ENCODE results near the gene GPER1. TPM values are rescaled to one million over a fixed set of nuclear protein-coding genes. Genes with fewer than 3 reads are reported as not detected.
A peak's percentile ranks its signal among the peaks of the same experiment; 100 is the strongest.

GPER1 gene
- total and polyA plus RNA-seq, 12 donors: 1.9 to 44.1 (median 20.1) TPM

GRCh38 chr7:1052031-1052818 lies 35.7 kb upstream of the GPER1 start:
- Histone ChIP-seq H3K9me3 (replicated peaks in 1 of 3) (no peaks in the 10 kb centered on the region), H3K4me3 (no peak overlapping the region), H3K36me3 (replicated peaks in 1 of 2) (no peaks in the 10 kb centered on the region), H3K27ac (peak overlapping the region in 3 of 5 donors; percentile 35 to 88 (median 73)), H3K27me3 (no peaks in the 10 kb centered on the region), H3K4me1 (replicated peaks in 1 of 2) (peaks cover 0 to 56% of the 10 kb centered on the region in 2 donors)
- DNase-seq: no peak
- WGBS, 4 donors: 64 to 78% (median 72%) methylated on average over 8 to 20 of the region's 20 CpGs
- intact Hi-C loops (cut with DNase I): no loop called here
- TF ChIP-seq CTCF (IDR thresholded peaks at IDR 0.05) (no peak), POLR2A (IDR thresholded peaks at IDR 0.05) (no peak)

GRCh38 chr7:1053002-1053411 lies 34.9 kb upstream of the GPER1 start:
- TF ChIP-seq POLR2A (IDR thresholded peaks at IDR 0.05): no peak
- TF ChIP-seq CTCF (IDR thresholded peaks at IDR 0.05): no peak
- whole genome bisulfite sequencing, 4 donors: 54 to 86% (median 78%) methylated on average over 9 to 17 of the region's 17 CpGs
- peaks cover 0 to 56% of the 10 kb centered on the region in 2 donors for H3K4me1 ChIP-seq (replicated peaks in 1 of 2)
- no peaks in the 10 kb centered on the region for H3K36me3 ChIP-seq (replicated peaks in 1 of 2)
- no peaks in the 10 kb centered on the region for H3K9me3 ChIP-seq (replicated peaks in 1 of 3)
- H3K4me3 ChIP-seq: no peak overlapping the region
- no peaks in the 10 kb centered on the region for H3K27me3 ChIP-seq
- intact Hi-C loops (cut with DNase I): no loop called here
- peak overlapping the region in 3 of 5 donors; percentile 3 to 88 (median 73) for H3K27ac ChIP-seq
- DNase-seq: peak in 4 of 7 donors; percentile 42 to 55 (median 48)

GRCh38 chr7:1053816-1054370 lies 34.0 kb upstream of the GPER1 start:
- no peaks in the 10 kb centered on the region for H3K27me3 ChIP-seq
- WGBS, 4 donors: 87 to 94% (median 88%) methylated on average over 17 of the region's 17 CpGs
- no peaks in the 10 kb centered on the region for H3K36me3 ChIP-seq (replicated peaks in 1 of 2)
- peaks cover 0 to 47% of the 10 kb centered on the region in 2 donors for H3K4me1 ChIP-seq (replicated peaks in 1 of 2)
- no peak for DNase-seq
- H3K27ac ChIP-seq: peak overlapping the region in 2 of 5 donors; percentile 73 to 88
- no peak for TF ChIP-seq POLR2A (IDR thresholded peaks at IDR 0.05)
- no peak for TF ChIP-seq CTCF (IDR thresholded peaks at IDR 0.05)
- no peak overlapping the region for H3K4me3 ChIP-seq
- no peaks in the 10 kb centered on the region for H3K9me3 ChIP-seq (replicated peaks in 1 of 3)
- intact Hi-C loops (cut with DNase I): no loop called here

- WGBS, 4 donors: 71 to 82% (median 75%) methylated on average over 16 to 25 of the region's 25 CpGs
- DNase-seq: no peak
- Histone ChIP-seq H3K9me3 (replicated peaks in 1 of 3) (no peaks in the 10 kb centered on the region), H3K36me3 (replicated peaks in 1 of 2) (no peaks in the 10 kb centered on the region), H3K27me3 (no peaks in the 10 kb centered on the region), H3K4me3 (no peak overlapping the region), H3K4me1 (replicated peaks in 1 of 2) (peaks cover 0 to 42% of the 10 kb centered on the region in 2 donors), H3K27ac (peak overlapping the region in 2 of 5 donors; percentile 73 to 88)
- intact Hi-C loops (cut with DNase I): no loop called here
- TF ChIP-seq POLR2A (IDR thresholded peaks at IDR 0.05) (no peak), CTCF (IDR thresholded peaks at IDR 0.05) (no peak)
These were observed 33.5 kb upstream of the GPER1 start for GRCh38 chr7:1054438-1054837.

Data from adrenal gland (tissue), 12 donors.